AG04449 (cell line): Measurements from ENCODE around the gene PTPRH.
"Not testable (repeated sequence)": the region's sequence is repeated elsewhere in the genome, so short reads cannot be mapped to it uniquely, and the experiment has no call there.

Source experiments
- CTCF ChIA-PET: fragments of 350-600 bp; formaldehyde crosslinking; extraction: SDS; loops from one replicate; lab custom pipeline; 2021; ENCODE audit warnings: antibody characterized with exemption; lab: Yijun Ruan, JAX
- POLR2A ChIA-PET: fragments of 400-600, 350-600 bp; formaldehyde crosslinking; extraction: SDS; loops from one replicate; lab custom pipeline; 2020; ENCODE audit warnings: antibody characterized with exemption, inconsistent platforms; lab: Yijun Ruan, JAX
- DNase-seq: peaks from one replicate; pipeline ENCODE4 v3.0.0-alpha.2; 2010; ENCODE audit warnings: low read depth, low spot score
- H3K4me3 ChIP-seq: 2 replicates; pipeline ENCODE4 v1.5.1; 2011; ENCODE audit warnings: low read depth, mild to moderate bottlenecking, control low read depth, low read length
- CTCF ChIP-seq: IDR thresholded peaks from one replicate; pipeline ENCODE4 v1.5.1; 2011; ENCODE audit warnings: mild to moderate bottlenecking, moderate library complexity, low read length, control low read depth, inconsistent platforms; ENCODE audit not compliant: insufficient read depth; ENCODE audit errors: missing control alignments

PTPRH gene

GRCh38 chr19:55212447-55212846, 3.1 kb upstream of the PTPRH start:
- POLR2A ChIA-PET: no interaction called here
- no peak for DNase-seq
- CTCF ChIA-PET: no interaction called here
- no peak overlapping the region for H3K4me3 ChIP-seq
- TF ChIP-seq CTCF: no peak

- ChIA-PET CTCF (interaction anchor here (1.0 to 1.5 kb wide), 3 partner anchors 9 to 53 kb away, joined by 3 to 4 read pairs (median 3); no protein-coding TSS in a partner anchor), POLR2A (no interaction called here)
- no peak for TF ChIP-seq CTCF
- peak; percentile 85 for DNase-seq
- H3K4me3 ChIP-seq: no peak overlapping the region
These were observed 582 bp upstream of the PTPRH start for GRCh38 chr19:55209693-55210472.

GRCh38 chr19:55206664-55207500, 2.4 kb downstream of the PTPRH start:
- DNase-seq: no peak
- CTCF ChIA-PET: interaction anchor here (1.4 kb wide), 1 partner anchor 211 kb away, joined by 3 read pairs; no protein-coding TSS in a partner anchor
- POLR2A ChIA-PET: interaction anchor here (1.1 to 1.3 kb wide), 3 partner anchors 10 to 201 kb away, joined by 3 read pairs; partner anchors contain the start of gene UBE2S
- peak overlapping the region; percentile 40 for H3K4me3 ChIP-seq
- TF ChIP-seq CTCF: no peak

GRCh38 chr19:55202199-55202598, 7.1 kb downstream of the PTPRH start:
- H3K4me3 ChIP-seq, DNase-seq, POLR2A ChIA-PET: not testable (repeated sequence)
- CTCF ChIA-PET: interaction anchor here (2.1 kb wide), 1 partner anchor 42 kb away, joined by 6 read pairs; no protein-coding TSS in a partner anchor
- TF ChIP-seq CTCF: peak; percentile 6

GRCh38 chr19:55199620-55200204, 9.6 kb downstream of the PTPRH start:
- H3K4me3 ChIP-seq: no peak overlapping the region
- TF ChIP-seq CTCF: no peak
- POLR2A ChIA-PET: no interaction called here
- CTCF ChIA-PET: no interaction called here
- DNase-seq: no peak

GRCh38 chr19:55198651-55199050, 10.7 kb downstream of the PTPRH start:
- POLR2A ChIA-PET: no interaction called here

More at GRCh38 chr19:55198651-55199050, 10.7 kb downstream of the PTPRH start:
- TF ChIP-seq CTCF: no peak
- DNase-seq: no peak
- CTCF ChIA-PET: interaction anchor here (0.9 to 1.8 kb wide), 4 partner anchors 21 to 220 kb away, joined by 3 to 6 read pairs (median 4); no protein-coding TSS in a partner anchor
- no peak overlapping the region for H3K4me3 ChIP-seq
